HEK293 (cell line): ENCODE data around the gene VPS9D1.

ENCODE experiments used
- GFI1B ChIP-seq: fragments of 450-650 bp; formaldehyde crosslinking; IDR thresholded peaks from 2 replicates; pipeline ENCODE4 v1.5.1; 2016; ENCODE audit warnings: missing biosample characterization, missing genetic modification characterization
- PRDM1 ChIP-seq: fragments of 450-650 bp; formaldehyde crosslinking; IDR thresholded peaks from 2 replicates; pipeline ENCODE4; 2016; ENCODE audit warnings: missing biosample characterization, missing genetic modification characterization
- ZNF132 ChIP-seq: fragments of 450-650 bp; formaldehyde crosslinking; IDR thresholded peaks from 2 replicates; pipeline ENCODE4 v1.5.1; 2017; ENCODE audit warnings: missing biosample characterization, missing genetic modification characterization, borderline replicate concordance
- ZNF341 ChIP-seq: fragments of 450-650 bp; formaldehyde crosslinking; IDR thresholded peaks from 2 replicates; pipeline ENCODE4; 2016; ENCODE audit warnings: low read depth, missing biosample characterization, missing genetic modification characterization
- ZNF785 ChIP-seq: fragments of 450-650 bp; formaldehyde crosslinking; IDR thresholded peaks from 2 replicates; pipeline ENCODE4 v1.5.1; 2016; ENCODE audit warnings: missing biosample characterization, missing genetic modification characterization
- ZNF837 ChIP-seq: fragments of 450-650 bp; formaldehyde crosslinking; IDR thresholded peaks from 2 replicates; pipeline ENCODE4 v1.5.1; 2016; ENCODE audit warnings: missing biosample characterization, missing genetic modification characterization
- TF ChIP-seq, protein P1 (sequence below): fragments of 450-650 bp; formaldehyde crosslinking; IDR thresholded peaks from 2 replicates; pipeline ENCODE4 v1.5.1; 2016; ENCODE audit warnings: missing biosample characterization, missing genetic modification characterization

GRCh38 chr16:89765292-89765830 lies 44.7 kb upstream of the VPS9D1 start:
- TF ChIP-seq PRDM1 (tag by site-specific recombination) (no peak), ZNF785 (tag by site-specific recombination) (no peak), ZNF341 (tag by site-specific recombination) (no peak), ZNF837 (no peak), ZNF132 (tag by site-specific recombination) (no peak), GFI1B (no peak)
- TF ChIP-seq, protein P1, sequence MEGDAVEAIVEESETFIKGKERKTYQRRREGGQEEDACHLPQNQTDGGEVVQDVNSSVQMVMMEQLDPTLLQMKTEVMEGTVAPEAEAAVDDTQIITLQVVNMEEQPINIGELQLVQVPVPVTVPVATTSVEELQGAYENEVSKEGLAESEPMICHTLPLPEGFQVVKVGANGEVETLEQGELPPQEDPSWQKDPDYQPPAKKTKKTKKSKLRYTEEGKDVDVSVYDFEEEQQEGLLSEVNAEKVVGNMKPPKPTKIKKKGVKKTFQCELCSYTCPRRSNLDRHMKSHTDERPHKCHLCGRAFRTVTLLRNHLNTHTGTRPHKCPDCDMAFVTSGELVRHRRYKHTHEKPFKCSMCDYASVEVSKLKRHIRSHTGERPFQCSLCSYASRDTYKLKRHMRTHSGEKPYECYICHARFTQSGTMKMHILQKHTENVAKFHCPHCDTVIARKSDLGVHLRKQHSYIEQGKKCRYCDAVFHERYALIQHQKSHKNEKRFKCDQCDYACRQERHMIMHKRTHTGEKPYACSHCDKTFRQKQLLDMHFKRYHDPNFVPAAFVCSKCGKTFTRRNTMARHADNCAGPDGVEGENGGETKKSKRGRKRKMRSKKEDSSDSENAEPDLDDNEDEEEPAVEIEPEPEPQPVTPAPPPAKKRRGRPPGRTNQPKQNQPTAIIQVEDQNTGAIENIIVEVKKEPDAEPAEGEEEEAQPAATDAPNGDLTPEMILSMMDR (tag by site-specific recombination), result no peak
